Measurements from ENCODE around the gene EVC2. TPM values are rescaled to one million over a fixed set of nuclear protein-coding genes. Genes with fewer than 3 reads are reported as not detected.
A peak's percentile ranks its signal among the peaks of the same experiment; 100 is the strongest.

Gene EVC2
- polyA plus RNA-seq, 1 donor from 2014 or later, result 0.27 TPM

- peak overlapping the region; percentile 96 for H3K27ac ChIP-seq (ENCODE audit: low read length)
- H3K9me3 ChIP-seq (ENCODE audit: low read length), result no peaks in the 10 kb centered on the region
- no peak overlapping the region for H3K9ac ChIP-seq (ENCODE audit: low read length)
- TF ChIP-seq POLR2AphosphoS5 (IDR thresholded peaks at IDR 0.05) (no peak), SMC3 (conservative IDR thresholded peaks at IDR 0.05; ENCODE audit: poor library complexity) (no peak), EP300 (conservative IDR thresholded peaks at IDR 0.05; ENCODE audit: poor library complexity, severe bottlenecking) (no peak), REST (IDR thresholded peaks at IDR 0.05; ENCODE audit: borderline replicate concordance) (no peak), MXI1 (conservative IDR thresholded peaks at IDR 0.05; ENCODE audit: poor library complexity, severe bottlenecking) (no peak), EZH2 (IDR thresholded peaks at IDR 0.05; ENCODE audit: borderline replicate concordance, insufficient read depth, low read length, poor library complexity, severe bottlenecking) (no peak), CTCF (IDR thresholded peaks at IDR 0.05; ENCODE audit: poor library complexity, severe bottlenecking) (no peak), TAF1 (IDR thresholded peaks at IDR 0.05; ENCODE audit: low read depth) (no peak), RAD21 (conservative IDR thresholded peaks at IDR 0.05) (no peak)
- no peak overlapping the region for H2AFZ ChIP-seq (ENCODE audit: low read depth, low read length)
- H3K4me3 ChIP-seq (ENCODE audit: low read length), result no peak overlapping the region
- H3K4me2 ChIP-seq (ENCODE audit: low read length), result no peak overlapping the region
- H3F3A ChIP-seq (ENCODE audit: insufficient read depth, low read length, poor library complexity, severe bottlenecking), result peaks cover 14% of the 10 kb centered on the region
- H3K9me2 ChIP-seq (ENCODE audit: insufficient read depth, low read length), result no peaks in the 10 kb centered on the region
- H3K27me3 ChIP-seq (ENCODE audit: insufficient read depth, low read depth, low read length), result no peaks in the 10 kb centered on the region
- no peaks in the 10 kb centered on the region for H4K20me1 ChIP-seq (ENCODE audit: insufficient read depth)
- H3K79me2 ChIP-seq (replicated peaks; ENCODE audit: insufficient read depth, low read length), result no peaks in the 10 kb centered on the region
- no peaks in the 10 kb centered on the region for H3K36me3 ChIP-seq (ENCODE audit: insufficient read depth, low read length)
Observed at GRCh38 chr4:5661237-5661636, 47.1 kb downstream of the EVC2 start.

GRCh38 chr4:5660185-5660584 lies 48.2 kb downstream of the EVC2 start:
- Histone ChIP-seq H3K9ac (ENCODE audit: low read length) (peak overlapping the region; percentile 63), H3K79me2 (replicated peaks; ENCODE audit: insufficient read depth, low read length) (no peaks in the 10 kb centered on the region), H4K20me1 (ENCODE audit: insufficient read depth) (no peaks in the 10 kb centered on the region), H3K36me3 (ENCODE audit: insufficient read depth, low read length) (no peaks in the 10 kb centered on the region), H3K9me2 (ENCODE audit: insufficient read depth, low read length) (no peaks in the 10 kb centered on the region), H3K27me3 (ENCODE audit: insufficient read depth, low read depth, low read length) (no peaks in the 10 kb centered on the region), H3K9me3 (ENCODE audit: low read length) (no peaks in the 10 kb centered on the region), H2AFZ (ENCODE audit: low read depth, low read length) (no peak overlapping the region), H3K4me3 (ENCODE audit: low read length) (peak overlapping the region; percentile 32), H3K4me2 (ENCODE audit: low read length) (peak overlapping the region; percentile 25), H3K27ac (ENCODE audit: low read length) (peak overlapping the region; percentile 96), H3F3A (ENCODE audit: insufficient read depth, low read length, poor library complexity, severe bottlenecking) (peaks cover 14% of the 10 kb centered on the region)
- TF ChIP-seq SMC3 (conservative IDR thresholded peaks at IDR 0.05; ENCODE audit: poor library complexity) (no peak), EP300 (conservative IDR thresholded peaks at IDR 0.05; ENCODE audit: poor library complexity, severe bottlenecking) (no peak), MXI1 (conservative IDR thresholded peaks at IDR 0.05; ENCODE audit: poor library complexity, severe bottlenecking) (no peak), CTCF (IDR thresholded peaks at IDR 0.05; ENCODE audit: poor library complexity, severe bottlenecking) (no peak), POLR2AphosphoS5 (IDR thresholded peaks at IDR 0.05) (no peak), REST (IDR thresholded peaks at IDR 0.05; ENCODE audit: borderline replicate concordance) (no peak), EZH2 (IDR thresholded peaks at IDR 0.05; ENCODE audit: borderline replicate concordance, insufficient read depth, low read length, poor library complexity, severe bottlenecking) (no peak), TAF1 (IDR thresholded peaks at IDR 0.05; ENCODE audit: low read depth) (no peak), RAD21 (conservative IDR thresholded peaks at IDR 0.05) (no peak)
